ENCODE measurements around the gene VTCN1.

- TF ChIP-seq CTCF (IDR thresholded peaks at IDR 0.05) (no peak), POLR2AphosphoS5 (IDR thresholded peaks at IDR 0.05) (no peak)
These were observed 95.8 kb downstream of the VTCN1 start for GRCh38 chr1:117114877-117115276.

Measured in prostate gland (tissue), 2 donors.